ENCODE data around the gene AZIN2.

DNA sequence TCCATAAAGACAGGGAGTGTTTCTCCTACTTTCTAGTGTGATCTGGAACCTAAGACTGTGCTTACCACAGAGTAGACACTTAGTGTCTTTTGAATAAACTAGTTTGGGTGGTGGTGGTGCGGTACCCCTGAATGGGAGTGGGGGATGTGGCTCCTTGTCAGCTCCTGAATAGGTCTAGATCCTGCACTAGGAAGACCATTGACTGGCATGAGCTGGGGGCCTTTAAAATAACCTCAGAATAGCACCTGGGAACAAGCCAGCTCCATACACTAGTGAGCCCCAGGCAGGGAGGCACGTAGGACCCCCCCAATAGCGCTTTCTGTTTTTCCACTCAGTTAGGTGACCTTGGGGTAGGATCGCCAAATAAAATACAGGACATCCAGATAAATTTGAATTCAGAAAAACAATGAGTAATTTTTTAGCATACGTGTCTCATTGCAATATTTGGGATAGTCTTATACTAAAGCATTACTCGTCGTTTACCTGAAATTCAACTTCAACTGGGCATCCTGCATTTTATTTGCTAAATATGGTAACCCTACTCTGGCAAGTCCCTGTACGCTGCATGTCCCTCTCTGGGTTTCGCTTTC is 45.6 kb downstream of the AZIN2 start:
- TF ChIP-seq POLR2A (IDR thresholded peaks at IDR 0.05; ENCODE audit: control extremely low read depth in 1 of 2, low read depth in 2 of 2, low read length in 2 of 2) (no peak), NRF1 (IDR thresholded peaks at IDR 0.05; ENCODE audit: low read depth, low read length) (no peak), EP300 (IDR thresholded peaks at IDR 0.05; ENCODE audit: borderline replicate concordance in 1 of 2, low read depth in 2 of 2, low read length in 2 of 2) (no peak), BCL11A (IDR thresholded peaks at IDR 0.05; ENCODE audit: low read depth in 2 of 2, low read length in 2 of 2) (no peak), PHF8 (conservative IDR thresholded peaks at IDR 0.05; ENCODE audit: low read depth, low read length) (no peak), TAF1 (IDR thresholded peaks at IDR 0.05; ENCODE audit: low read depth, low read length) (no peak), MAFK (IDR thresholded peaks at IDR 0.05; ENCODE audit: low read depth, low read length) (no peak), TCF12 (IDR thresholded peaks at IDR 0.05; ENCODE audit: low read depth, low read length) (no peak), ZNF274 (IDR thresholded peaks at IDR 0.05; ENCODE audit: borderline replicate concordance, extremely low read depth, low read length) (no peak), EZH2 (IDR thresholded peaks at IDR 0.05; ENCODE audit: low read depth, low read length, severe bottlenecking) (no peak), BACH1 (IDR thresholded peaks at IDR 0.05; ENCODE audit: low read length) (no peak), YY1 (IDR thresholded peaks at IDR 0.05; ENCODE audit: low read depth, low read length) (no peak)
- TF ChIP-seq, protein P1, sequence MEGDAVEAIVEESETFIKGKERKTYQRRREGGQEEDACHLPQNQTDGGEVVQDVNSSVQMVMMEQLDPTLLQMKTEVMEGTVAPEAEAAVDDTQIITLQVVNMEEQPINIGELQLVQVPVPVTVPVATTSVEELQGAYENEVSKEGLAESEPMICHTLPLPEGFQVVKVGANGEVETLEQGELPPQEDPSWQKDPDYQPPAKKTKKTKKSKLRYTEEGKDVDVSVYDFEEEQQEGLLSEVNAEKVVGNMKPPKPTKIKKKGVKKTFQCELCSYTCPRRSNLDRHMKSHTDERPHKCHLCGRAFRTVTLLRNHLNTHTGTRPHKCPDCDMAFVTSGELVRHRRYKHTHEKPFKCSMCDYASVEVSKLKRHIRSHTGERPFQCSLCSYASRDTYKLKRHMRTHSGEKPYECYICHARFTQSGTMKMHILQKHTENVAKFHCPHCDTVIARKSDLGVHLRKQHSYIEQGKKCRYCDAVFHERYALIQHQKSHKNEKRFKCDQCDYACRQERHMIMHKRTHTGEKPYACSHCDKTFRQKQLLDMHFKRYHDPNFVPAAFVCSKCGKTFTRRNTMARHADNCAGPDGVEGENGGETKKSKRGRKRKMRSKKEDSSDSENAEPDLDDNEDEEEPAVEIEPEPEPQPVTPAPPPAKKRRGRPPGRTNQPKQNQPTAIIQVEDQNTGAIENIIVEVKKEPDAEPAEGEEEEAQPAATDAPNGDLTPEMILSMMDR (IDR thresholded peaks at IDR 0.05; ENCODE audit: control extremely low read depth in 1 of 3, insufficient read depth in 1 of 3, low read depth in 1 of 3, low read length in 3 of 3) = no peak

Data from H1 (cell line).